ENCODE data around the gene NAA80.

DNA sequence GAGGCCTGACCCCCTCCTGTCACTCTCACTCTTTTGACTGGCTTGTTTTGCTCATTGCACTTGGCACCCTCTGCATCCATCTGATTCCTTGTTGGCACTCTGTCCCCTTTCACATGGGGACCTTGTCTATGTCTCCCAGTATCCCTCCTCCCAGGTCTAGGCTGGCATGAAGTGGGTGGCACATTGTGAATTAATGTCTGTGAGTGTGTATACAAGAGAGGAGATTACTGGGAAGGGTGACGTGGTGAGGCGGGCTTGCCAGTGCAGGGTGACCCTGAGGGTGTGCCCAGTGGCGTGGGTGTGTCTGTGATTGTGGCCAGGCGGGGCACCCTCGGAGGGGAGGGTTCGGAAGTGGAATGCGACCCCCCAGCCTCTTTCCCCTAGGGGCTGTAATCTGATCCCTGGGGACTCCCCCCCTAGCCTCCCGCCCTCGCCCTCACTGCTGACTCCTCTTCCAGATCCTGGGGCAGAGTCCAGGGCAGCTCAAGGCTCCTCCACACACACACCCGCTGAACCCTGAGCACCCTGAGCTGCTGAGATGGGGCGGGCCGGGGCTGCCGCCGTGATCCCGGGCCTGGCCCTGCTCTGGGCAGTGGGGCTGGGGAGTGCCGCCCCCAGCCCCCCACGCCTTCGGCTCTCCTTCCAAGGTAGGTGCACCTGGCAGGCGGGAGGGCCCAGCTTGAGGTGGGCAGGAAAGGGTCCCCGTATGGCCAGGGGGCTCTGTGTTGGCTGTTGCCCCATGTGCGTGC, 30.3 kb downstream of the NAA80 start, which contains the start of gene SEMA3B:
- no peak for TF ChIP-seq CSDC2 (CRISPR knock-in tag; IDR thresholded peaks at IDR 0.05)
- TF ChIP-seq, protein P1, sequence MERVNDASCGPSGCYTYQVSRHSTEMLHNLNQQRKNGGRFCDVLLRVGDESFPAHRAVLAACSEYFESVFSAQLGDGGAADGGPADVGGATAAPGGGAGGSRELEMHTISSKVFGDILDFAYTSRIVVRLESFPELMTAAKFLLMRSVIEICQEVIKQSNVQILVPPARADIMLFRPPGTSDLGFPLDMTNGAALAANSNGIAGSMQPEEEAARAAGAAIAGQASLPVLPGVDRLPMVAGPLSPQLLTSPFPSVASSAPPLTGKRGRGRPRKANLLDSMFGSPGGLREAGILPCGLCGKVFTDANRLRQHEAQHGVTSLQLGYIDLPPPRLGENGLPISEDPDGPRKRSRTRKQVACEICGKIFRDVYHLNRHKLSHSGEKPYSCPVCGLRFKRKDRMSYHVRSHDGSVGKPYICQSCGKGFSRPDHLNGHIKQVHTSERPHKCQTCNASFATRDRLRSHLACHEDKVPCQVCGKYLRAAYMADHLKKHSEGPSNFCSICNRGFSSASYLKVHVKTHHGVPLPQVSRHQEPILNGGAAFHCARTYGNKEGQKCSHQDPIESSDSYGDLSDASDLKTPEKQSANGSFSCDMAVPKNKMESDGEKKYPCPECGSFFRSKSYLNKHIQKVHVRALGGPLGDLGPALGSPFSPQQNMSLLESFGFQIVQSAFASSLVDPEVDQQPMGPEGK (CRISPR knock-in tag; IDR thresholded peaks at IDR 0.05; ENCODE audit: borderline replicate concordance) = no peak
- no peak for TF ChIP-seq RARB (CRISPR knock-in tag; IDR thresholded peaks at IDR 0.05)
- TF ChIP-seq ESRRG (CRISPR knock-in tag; IDR thresholded peaks at IDR 0.05) = no peak
- TF ChIP-seq TOX (CRISPR knock-in tag; IDR thresholded peaks at IDR 0.05; ENCODE audit: borderline replicate concordance) = no peak
- TF ChIP-seq BACH2 (CRISPR knock-in tag; IDR thresholded peaks at IDR 0.05; ENCODE audit: borderline replicate concordance) = no peak
- TF ChIP-seq ZC3H10 (CRISPR knock-in tag; IDR thresholded peaks at IDR 0.05) = no peak
- TF ChIP-seq ZFP30 (CRISPR knock-in tag; IDR thresholded peaks at IDR 0.05) = no peak
- no peak for TF ChIP-seq ZNF70 (CRISPR knock-in tag; IDR thresholded peaks at IDR 0.05)
- no peak for TF ChIP-seq ARNTL (CRISPR knock-in tag; IDR thresholded peaks at IDR 0.05; ENCODE audit: borderline replicate concordance, low read depth)
- no peak for TF ChIP-seq ZFP3 (CRISPR knock-in tag; IDR thresholded peaks at IDR 0.05)
- TF ChIP-seq OSR1 (CRISPR knock-in tag; IDR thresholded peaks at IDR 0.05) = no peak
- TF ChIP-seq GLIS3 (CRISPR knock-in tag; IDR thresholded peaks at IDR 0.05) = no peak

All from SK-N-SH treated with all-trans-retinoic acid at 6 μM for 48 hours (cell line).